GM12892 (cell line): ENCODE results near the gene PPP6R1.

Experiments used
- POLR2A ChIP-seq: IDR thresholded peaks from 2 replicates; pipeline ENCODE4 v1.6.1; 2011; ENCODE audit warnings: low read depth, low read length, control low read depth
- POLR2AphosphoS5 ChIP-seq: IDR thresholded peaks from 2 replicates; pipeline ENCODE4 v1.6.1; 2011; ENCODE audit warnings: low read depth, low read length, control low read depth
- TAF1 ChIP-seq: IDR thresholded peaks from 2 replicates; pipeline ENCODE4 v1.6.1; 2011; ENCODE audit warnings: low read depth, mild to moderate bottlenecking, control low read depth, low read length, borderline replicate concordance

DNA sequence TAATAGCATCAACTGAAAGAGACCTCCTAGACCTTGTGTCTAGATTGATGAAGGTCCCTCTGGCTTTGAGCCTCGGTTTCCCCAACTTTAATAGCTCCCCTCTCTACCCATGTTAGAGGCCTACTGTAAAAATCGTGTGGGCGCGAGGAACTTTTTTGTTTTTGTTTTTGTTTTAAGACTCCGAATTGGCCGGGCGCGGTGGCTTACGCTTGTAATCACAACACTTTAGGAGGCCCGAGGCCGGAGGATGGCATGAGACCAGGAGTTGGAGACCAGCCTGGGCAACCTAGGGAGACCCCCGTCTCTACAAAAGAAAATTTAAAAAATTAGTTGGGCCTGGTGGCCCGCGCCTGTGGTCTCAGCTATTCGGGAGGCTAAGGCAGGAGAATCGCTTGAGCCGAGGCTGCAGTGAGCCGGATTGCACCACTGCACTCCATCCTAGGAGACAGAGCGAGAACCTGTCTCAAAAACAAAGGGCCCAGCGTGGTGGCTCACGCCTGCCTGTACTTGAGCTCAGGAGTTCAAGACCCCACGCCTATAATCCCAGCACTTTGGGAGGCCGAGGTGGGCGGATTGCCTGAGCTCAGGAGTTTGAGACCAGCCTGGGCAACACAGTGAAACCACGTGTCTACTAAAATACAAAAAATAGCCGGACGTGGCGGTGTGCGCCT is 858 bp upstream of the PPP6R1 start:
- TF ChIP-seq POLR2A (no peak; the same call in 1 of the 2 replicates), POLR2AphosphoS5 (no peak), TAF1 (no peak)
